AG09309 (cell line): ENCODE results near the gene ZNF821.

Experiments used
- DNase-seq: peaks from one replicate; pipeline ENCODE4 v3.0.0-alpha.2; 2010; ENCODE audit warnings: low read depth
- H3K4me3 ChIP-seq: 2 replicates; pipeline ENCODE4 v1.5.1; 2011; ENCODE audit warnings: mild to moderate bottlenecking, low read depth, low read length, moderate library complexity; ENCODE audit not compliant: control insufficient read depth
- TF ChIP-seq, protein P1 (sequence below): IDR thresholded peaks from 2 replicates; pipeline ENCODE4 v1.5.1; 2011; ENCODE audit warnings: mild to moderate bottlenecking, low read depth, low read length, inconsistent platforms; ENCODE audit not compliant: insufficient read depth, control insufficient read depth; ENCODE audit errors: missing control alignments

Gene ZNF821

DNA sequence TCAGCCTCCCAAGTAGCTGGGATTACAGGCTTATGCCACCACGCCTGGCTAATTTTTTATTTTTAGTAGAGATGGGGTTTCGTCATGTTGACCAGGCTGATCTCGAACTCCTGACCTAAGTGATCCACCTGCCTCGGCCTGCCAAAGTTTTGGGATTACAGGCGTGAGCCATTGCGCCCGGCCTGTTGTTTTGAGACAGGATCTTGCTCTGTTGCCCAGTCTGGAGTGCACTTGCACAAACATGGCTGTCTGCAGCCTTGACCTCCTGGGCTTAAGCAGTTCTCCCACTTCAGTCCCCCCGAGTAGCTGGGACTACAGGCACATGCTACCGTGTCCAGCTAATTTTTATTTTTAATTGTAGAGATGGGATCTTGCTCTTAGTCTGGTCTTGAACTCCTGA, 20.3 kb upstream of the ZNF821 start:
- no peak overlapping the region for H3K4me3 ChIP-seq
- DNase-seq, result no peak
- TF ChIP-seq, protein P1, sequence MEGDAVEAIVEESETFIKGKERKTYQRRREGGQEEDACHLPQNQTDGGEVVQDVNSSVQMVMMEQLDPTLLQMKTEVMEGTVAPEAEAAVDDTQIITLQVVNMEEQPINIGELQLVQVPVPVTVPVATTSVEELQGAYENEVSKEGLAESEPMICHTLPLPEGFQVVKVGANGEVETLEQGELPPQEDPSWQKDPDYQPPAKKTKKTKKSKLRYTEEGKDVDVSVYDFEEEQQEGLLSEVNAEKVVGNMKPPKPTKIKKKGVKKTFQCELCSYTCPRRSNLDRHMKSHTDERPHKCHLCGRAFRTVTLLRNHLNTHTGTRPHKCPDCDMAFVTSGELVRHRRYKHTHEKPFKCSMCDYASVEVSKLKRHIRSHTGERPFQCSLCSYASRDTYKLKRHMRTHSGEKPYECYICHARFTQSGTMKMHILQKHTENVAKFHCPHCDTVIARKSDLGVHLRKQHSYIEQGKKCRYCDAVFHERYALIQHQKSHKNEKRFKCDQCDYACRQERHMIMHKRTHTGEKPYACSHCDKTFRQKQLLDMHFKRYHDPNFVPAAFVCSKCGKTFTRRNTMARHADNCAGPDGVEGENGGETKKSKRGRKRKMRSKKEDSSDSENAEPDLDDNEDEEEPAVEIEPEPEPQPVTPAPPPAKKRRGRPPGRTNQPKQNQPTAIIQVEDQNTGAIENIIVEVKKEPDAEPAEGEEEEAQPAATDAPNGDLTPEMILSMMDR, result no peak

DNA sequence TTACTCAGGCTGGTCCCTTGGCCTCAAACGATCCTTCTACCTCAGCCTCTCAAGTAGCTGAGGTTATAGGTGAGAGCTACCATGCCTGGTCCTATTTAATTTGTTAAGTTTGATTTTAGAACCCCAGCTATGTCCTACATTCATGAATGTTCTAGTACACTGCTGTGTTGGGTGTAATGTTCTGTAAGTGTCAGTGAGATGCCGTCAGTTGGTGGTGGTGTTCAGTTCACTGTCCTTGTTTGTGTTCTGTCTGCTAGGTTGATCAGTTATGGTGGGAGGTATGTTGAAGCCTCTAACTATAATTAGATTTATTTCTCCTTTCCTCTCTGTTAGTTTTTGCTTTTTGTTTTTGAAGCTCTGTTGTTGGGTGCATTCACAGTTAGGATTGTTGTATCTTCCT, 19.6 kb upstream of the ZNF821 start:
- TF ChIP-seq, protein P1, result no peak
- no peak for DNase-seq
- H3K4me3 ChIP-seq, result no peak overlapping the region

DNA sequence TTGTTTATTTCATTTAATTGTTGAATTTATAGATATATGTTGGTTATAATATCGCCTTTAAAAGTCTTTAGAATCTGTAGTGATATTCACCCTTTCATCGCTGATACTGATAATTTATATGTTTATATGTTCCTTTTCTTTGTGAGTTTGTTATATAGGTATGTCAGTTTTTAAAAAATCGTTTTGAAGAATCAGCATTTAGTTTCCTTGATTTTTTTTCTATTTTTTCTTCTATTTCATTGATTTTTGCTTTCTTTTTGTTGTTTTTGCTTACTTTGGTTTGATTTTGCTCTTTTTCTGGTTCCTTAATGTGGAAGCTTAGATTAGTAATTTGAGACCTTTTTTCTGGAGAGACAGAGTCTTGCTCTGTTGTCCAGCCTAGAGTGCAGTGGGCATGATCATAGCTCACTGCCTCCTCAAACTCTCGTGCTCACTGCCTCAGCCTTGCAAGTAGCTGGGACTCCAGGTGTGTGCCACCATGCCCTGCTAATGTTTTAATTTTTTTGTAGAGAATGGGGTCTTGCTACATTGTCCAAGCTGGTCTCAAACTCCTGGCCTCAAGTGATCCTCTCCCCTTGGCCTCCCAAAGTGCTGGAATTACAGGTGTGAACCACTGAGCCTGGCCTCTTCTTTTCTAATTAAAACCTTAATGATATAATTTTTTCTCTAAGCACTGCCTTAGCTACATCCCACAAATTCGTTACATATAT, 18.8 kb upstream of the ZNF821 start:
- TF ChIP-seq, protein P1, result no peak
- no peak overlapping the region for H3K4me3 ChIP-seq
- no peak for DNase-seq

DNA sequence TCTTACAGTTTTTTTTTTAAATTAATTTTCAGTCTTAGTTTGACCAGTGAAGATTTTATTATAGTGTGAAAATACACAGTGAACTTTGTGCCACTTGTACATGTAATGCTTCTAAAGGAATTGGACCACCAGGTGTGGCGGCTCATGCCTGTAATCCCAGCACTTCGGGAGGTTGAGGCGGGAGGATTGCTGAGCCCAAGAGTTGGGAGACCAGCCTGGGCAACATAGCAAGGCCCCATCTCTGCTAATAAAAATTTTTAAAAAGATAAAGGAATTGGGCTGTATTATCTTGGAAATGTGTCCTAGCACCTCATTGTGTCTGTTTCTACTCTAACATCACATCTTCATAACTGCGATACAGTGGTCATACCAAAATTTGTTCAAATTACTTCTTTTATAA, 15.2 kb upstream of the ZNF821 start:
- DNase-seq, result no peak
- TF ChIP-seq, protein P1, result no peak
- no peak overlapping the region for H3K4me3 ChIP-seq

DNA sequence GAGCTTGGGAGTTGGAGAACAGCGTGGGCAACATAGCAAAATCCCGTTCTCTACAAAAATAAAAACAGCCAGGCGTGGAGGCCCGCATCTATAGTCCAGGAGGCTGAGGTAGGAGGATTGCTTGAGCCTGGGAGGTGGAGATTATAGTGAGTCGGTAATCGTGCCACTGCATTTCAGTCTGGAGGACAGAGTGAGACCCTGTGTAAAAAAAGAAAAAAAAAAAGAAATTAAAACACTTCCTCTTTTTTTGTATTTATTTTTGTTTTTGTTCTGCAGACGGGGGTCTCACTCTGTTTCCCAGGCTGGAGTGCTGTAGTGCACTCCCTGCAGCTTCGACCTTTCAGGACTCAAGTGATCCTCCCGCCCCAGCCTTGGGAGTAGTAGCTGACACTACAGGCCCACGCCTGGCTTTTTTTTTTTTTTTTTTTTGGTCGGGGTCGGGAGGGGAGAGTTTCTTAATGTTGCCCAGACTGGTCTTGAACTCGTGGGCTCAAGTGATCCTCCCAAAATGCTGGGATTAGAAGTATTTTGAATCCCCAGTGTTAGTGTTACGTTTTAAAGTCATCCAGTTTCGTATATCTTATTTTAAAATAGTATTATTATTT, 12.9 kb upstream of the ZNF821 start:
- TF ChIP-seq, protein P1, result no peak
- peak overlapping the region; percentile 68 for H3K4me3 ChIP-seq
- no peak for DNase-seq

DNA sequence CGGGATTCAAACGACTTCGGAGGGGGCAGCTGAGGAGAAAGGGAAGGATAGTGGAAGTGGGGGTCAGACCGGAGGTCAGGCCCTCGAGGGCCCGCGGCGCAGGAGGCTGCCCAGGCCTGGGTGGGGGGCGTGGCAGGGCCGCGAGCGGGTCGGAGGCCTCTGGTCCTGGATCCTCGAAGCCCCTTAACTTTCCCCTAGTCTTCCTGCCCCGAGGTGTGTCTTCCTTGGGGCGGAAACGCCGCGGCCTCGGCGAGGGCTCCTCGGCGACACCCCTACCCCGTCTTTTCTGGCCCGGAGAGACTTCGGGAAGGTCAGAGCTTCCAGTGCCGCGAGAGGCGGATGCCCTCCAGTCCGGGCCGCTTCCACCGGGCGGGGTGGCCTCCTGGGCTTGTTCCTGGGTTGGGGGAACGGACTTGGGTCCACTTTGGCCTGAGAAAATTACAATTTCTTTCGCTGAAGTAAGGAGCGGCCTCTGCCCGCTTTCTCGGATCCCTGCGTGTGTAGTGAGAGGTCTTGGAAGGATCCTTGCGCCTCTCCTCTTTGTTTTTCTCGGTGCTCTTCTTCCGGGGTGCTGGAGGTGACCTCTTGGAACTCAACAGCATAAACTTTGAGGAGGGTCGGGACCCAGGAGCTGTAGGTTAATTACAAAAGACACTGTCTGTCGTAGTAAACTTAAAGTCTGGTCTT, 11.8 kb upstream of the ZNF821 start:
- TF ChIP-seq, protein P1, result no peak
- no peak for DNase-seq
- peak overlapping the region; percentile 68 for H3K4me3 ChIP-seq
